Keratinocyte (primary cell): ENCODE results near the gene NSUN2.

ENCODE experiments used
- EZH2 ChIP-seq: IDR thresholded peaks from one replicate; pipeline ENCODE4 v1.6.1; 2012; ENCODE audit warnings: inconsistent platforms, mild to moderate bottlenecking, low read length, moderate library complexity
- TF ChIP-seq, protein P1 (sequence below), 3 experiments: IDR thresholded peaks in 1 of 3; conservative IDR thresholded peaks in 1 of 3; optimal IDR thresholded peaks in 1 of 3; 2 replicates in 2 of 3; 3 replicates in 1 of 3; pipeline versions ENCODE3 to v1.5.1; 2011; ENCODE audit warnings: low read length in 3 of 3, mild to moderate bottlenecking in 3 of 3, moderate library complexity in 2 of 3, control low read depth in 1 of 3, inconsistent platforms in 1 of 3; ENCODE audit not compliant: insufficient read depth in 2 of 3; ENCODE audit errors: extremely low read depth in 1 of 3

DNA sequence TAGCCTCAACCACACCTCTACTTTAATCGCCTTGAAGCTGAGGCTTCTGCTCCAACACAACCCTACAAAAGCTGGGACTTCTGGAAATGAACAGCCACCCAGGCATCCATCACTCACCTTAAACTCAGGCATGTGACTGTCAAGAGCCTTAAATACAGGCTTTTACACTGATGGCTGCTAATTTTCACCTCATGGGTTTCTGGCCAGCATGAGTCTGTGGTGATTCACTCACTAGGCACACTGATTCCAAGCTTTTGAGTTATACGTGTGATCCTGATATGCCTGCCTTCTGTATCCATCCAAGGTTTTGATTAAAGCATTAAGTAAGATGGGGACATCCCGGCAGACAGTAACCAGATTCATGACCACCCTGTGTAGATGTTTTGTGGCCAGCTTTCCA, 8.9 kb downstream of the NSUN2 start:
- TF ChIP-seq EZH2: no peak
- TF ChIP-seq, protein P1, sequence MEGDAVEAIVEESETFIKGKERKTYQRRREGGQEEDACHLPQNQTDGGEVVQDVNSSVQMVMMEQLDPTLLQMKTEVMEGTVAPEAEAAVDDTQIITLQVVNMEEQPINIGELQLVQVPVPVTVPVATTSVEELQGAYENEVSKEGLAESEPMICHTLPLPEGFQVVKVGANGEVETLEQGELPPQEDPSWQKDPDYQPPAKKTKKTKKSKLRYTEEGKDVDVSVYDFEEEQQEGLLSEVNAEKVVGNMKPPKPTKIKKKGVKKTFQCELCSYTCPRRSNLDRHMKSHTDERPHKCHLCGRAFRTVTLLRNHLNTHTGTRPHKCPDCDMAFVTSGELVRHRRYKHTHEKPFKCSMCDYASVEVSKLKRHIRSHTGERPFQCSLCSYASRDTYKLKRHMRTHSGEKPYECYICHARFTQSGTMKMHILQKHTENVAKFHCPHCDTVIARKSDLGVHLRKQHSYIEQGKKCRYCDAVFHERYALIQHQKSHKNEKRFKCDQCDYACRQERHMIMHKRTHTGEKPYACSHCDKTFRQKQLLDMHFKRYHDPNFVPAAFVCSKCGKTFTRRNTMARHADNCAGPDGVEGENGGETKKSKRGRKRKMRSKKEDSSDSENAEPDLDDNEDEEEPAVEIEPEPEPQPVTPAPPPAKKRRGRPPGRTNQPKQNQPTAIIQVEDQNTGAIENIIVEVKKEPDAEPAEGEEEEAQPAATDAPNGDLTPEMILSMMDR (optimal IDR thresholded peaks at IDR 0.05 in 1 of 3, IDR thresholded peaks at IDR 0.05 in 1 of 3, conservative IDR thresholded peaks at IDR 0.05 in 1 of 3; ENCODE audit: extremely low read depth in 1 of 3, insufficient read depth in 2 of 3, low read length in 3 of 3): no peak
